Measurements from ENCODE around the gene INPP4B. TPM values are rescaled to one million over a fixed set of nuclear protein-coding genes. Genes with fewer than 3 reads are reported as not detected.
A peak's percentile ranks its signal among the peaks of the same experiment; 100 is the strongest.

Gene INPP4B
- total and polyA plus RNA-seq, 9 donors = 1.7 to 14.7 (median 10.7) TPM

GRCh38 chr4:142092941-142093340 is 753.2 kb downstream of the INPP4B start:
- H3K36me3 ChIP-seq = no peaks in the 10 kb centered on the region
- H3K27me3 ChIP-seq = no peaks in the 10 kb centered on the region
- TF ChIP-seq CTCF (IDR thresholded peaks at IDR 0.05) (no peak), EP300 (IDR thresholded peaks at IDR 0.05) (no peak), POLR2A (IDR thresholded peaks at IDR 0.05) (no peak)
- H3K4me1 ChIP-seq (ENCODE audit: insufficient read depth) = no peaks in the 10 kb centered on the region
- no peak overlapping the region for H3K27ac ChIP-seq
- H3K9me3 ChIP-seq = no peaks in the 10 kb centered on the region
- intact Hi-C loops (cut with DNase I) = no loop called here
- DNase-seq = no peak
- no peak overlapping the region for H3K4me3 ChIP-seq
- 38 to 65% (median 58%) methylated on average over 1 of the region's 1 CpG for WGBS, 3 donors

DNA sequence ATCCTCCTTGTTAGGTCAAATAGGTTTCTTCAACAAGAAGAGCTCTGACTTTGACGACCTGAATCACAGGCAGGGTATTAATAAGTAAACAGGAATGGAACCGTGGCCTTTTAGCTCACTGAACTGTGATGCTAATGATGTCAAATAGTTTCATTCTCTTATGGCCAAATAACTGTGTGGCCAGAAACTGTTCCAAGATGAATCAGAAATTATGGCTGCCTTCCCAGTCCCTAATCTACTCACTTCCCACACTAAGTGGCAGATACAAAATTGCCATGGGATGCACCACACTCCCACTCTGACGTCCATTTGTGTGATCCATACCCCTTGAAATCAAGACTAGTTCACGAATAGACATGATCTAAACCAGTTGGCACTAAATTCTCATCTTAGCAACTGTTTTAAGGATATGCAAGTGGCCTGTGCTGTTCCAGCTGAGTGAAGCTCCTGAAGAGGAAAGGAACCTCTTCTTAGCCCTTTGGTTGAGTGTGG is 754.4 kb downstream of the INPP4B start:
- no peak overlapping the region for H3K4me3 ChIP-seq
- peak in 1 of 5 donors; percentile 55 for DNase-seq
- 18 to 40% (median 30%) methylated on average over 4 of the region's 4 CpGs for WGBS, 3 donors

GRCh38 chr4:142091085-142091513 is 755.0 kb downstream of the INPP4B start:
- TF ChIP-seq POLR2A (IDR thresholded peaks at IDR 0.05) = no peak
- peak; percentile 97 for TF ChIP-seq EP300 (IDR thresholded peaks at IDR 0.05)
- DNase-seq = peak in 2 of 5 donors; percentile 8 to 44
- H3K4me1 ChIP-seq (ENCODE audit: insufficient read depth) = no peaks in the 10 kb centered on the region
- no peaks in the 10 kb centered on the region for H3K27me3 ChIP-seq
- H3K36me3 ChIP-seq = no peaks in the 10 kb centered on the region
- peak overlapping the region in 1 of 2 donors; percentile 11 for H3K27ac ChIP-seq
- intact Hi-C loops (cut with DNase I) = no loop called here
- 41 to 53% (median 52%) methylated on average over 4 of the region's 4 CpGs for WGBS, 3 donors
- no peak overlapping the region for H3K4me3 ChIP-seq
- no peaks in the 10 kb centered on the region for H3K9me3 ChIP-seq

More for the DNA sequence above, 754.4 kb downstream of the INPP4B start:
- Histone ChIP-seq H3K27me3 (no peaks in the 10 kb centered on the region), H3K27ac (peak overlapping the region in 1 of 2 donors; percentile 11), H3K9me3 (no peaks in the 10 kb centered on the region), H3K36me3 (no peaks in the 10 kb centered on the region), H3K4me1 (ENCODE audit: insufficient read depth) (no peaks in the 10 kb centered on the region)
- TF ChIP-seq EP300 (IDR thresholded peaks at IDR 0.05) = peak; percentile 51
- TF ChIP-seq POLR2A (IDR thresholded peaks at IDR 0.05) = no peak
- intact Hi-C loops (cut with DNase I) = no loop called here

DNA sequence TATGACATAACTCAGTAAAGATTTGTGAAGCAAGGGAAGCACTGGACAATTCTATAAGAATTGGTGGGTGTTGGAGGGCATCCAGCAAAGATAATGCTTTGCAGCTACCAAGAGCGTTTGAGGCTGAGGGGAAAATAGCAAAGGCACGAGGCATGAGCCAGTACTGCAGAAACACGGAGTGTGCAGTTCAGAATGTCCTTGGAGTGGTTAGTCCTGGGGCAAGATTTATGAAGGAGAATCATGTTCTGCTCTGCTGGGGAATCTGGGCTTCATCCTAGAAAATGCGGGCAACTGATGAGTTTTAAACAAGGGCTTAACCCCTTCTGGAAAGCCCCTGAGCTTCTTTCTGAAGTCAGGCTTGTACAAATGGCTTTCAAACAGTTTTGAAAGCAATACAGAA is 757.2 kb downstream of the INPP4B start:
- no peaks in the 10 kb centered on the region for H3K36me3 ChIP-seq
- no peaks in the 10 kb centered on the region for H3K27me3 ChIP-seq
- intact Hi-C loops (cut with DNase I) = no loop called here
- H3K4me1 ChIP-seq (ENCODE audit: insufficient read depth) = no peaks in the 10 kb centered on the region
- DNase-seq = peak in 1 of 5 donors; percentile 16
- WGBS, 3 donors = 8 to 30% (median 16%) methylated on average over 4 of the region's 4 CpGs
- H3K4me3 ChIP-seq = no peak overlapping the region
- no peak overlapping the region for H3K27ac ChIP-seq
- TF ChIP-seq POLR2A (IDR thresholded peaks at IDR 0.05) = no peak
- TF ChIP-seq EP300 (IDR thresholded peaks at IDR 0.05) = no peak
- TF ChIP-seq CTCF (IDR thresholded peaks at IDR 0.05) = no peak
- no peaks in the 10 kb centered on the region for H3K9me3 ChIP-seq

DNA sequence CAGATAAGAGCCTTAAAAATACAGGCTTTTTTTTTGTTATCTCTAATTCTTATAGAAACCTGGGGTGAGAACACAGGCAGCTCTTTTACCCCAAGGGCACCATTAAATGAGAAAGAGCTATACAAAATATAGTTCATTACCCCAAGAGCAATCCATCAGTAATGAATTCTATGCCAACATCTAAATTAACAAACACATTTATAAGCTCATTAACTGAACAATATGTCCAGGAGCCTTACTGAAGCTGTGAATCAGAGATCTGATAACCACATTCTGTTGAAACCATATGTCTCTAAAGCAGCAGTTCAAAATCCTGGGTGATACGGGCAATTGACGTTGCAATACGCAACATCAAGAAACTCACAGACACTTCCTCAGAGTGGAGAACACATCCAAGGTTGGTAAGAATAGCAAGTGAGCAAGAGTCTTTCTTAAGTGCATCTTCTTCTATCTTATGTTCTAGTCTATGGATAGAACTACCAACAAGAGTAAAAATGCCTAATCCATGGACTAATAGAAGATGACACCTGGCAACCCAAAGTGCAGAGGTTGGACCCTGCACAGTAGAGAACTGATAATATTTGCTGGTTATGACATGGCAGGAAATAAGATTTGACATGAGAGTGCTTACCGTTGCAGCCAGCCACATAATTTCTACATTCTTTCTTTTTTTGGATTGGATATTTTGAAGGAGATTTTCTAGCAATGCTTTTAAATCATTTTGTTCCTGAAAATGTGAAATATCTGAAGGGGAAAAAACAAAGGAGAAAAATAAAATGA is 760.4 kb downstream of the INPP4B start:
- TF ChIP-seq EP300 (IDR thresholded peaks at IDR 0.05) = no peak
- TF ChIP-seq CTCF (IDR thresholded peaks at IDR 0.05) = no peak
- TF ChIP-seq POLR2A (IDR thresholded peaks at IDR 0.05) = no peak

More for the DNA sequence above, 760.4 kb downstream of the INPP4B start:
- 84 to 92% (median 92%) methylated on average over 4 of the region's 4 CpGs for WGBS, 3 donors
- no peaks in the 10 kb centered on the region for H3K27me3 ChIP-seq
- H3K9me3 ChIP-seq = no peaks in the 10 kb centered on the region
- H3K4me1 ChIP-seq (ENCODE audit: insufficient read depth) = no peaks in the 10 kb centered on the region
- DNase-seq = no peak
- H3K36me3 ChIP-seq = no peaks in the 10 kb centered on the region
- H3K27ac ChIP-seq = no peak overlapping the region
- intact Hi-C loops (cut with DNase I) = no loop called here
- H3K4me3 ChIP-seq = no peak overlapping the region

Data from ovary (tissue), 9 donors.